NCI-H69 (cell line): ENCODE measurements around the gene C3orf85.
A peak's percentile ranks its signal among the peaks of the same experiment; 100 is the strongest.

Experiments
- DNase-seq: peaks from one replicate; lab custom pipeline; 2025; lab: John Stamatoyannopoulos, UW

The C3orf85 gene

GRCh38 chr3:109152320-109152719, 15.8 kb downstream of the C3orf85 start:
- DNase-seq, result no peak

- DNase-seq, result no peak
Observed at GRCh38 chr3:109154979-109155378, 18.5 kb downstream of the C3orf85 start.

DNA sequence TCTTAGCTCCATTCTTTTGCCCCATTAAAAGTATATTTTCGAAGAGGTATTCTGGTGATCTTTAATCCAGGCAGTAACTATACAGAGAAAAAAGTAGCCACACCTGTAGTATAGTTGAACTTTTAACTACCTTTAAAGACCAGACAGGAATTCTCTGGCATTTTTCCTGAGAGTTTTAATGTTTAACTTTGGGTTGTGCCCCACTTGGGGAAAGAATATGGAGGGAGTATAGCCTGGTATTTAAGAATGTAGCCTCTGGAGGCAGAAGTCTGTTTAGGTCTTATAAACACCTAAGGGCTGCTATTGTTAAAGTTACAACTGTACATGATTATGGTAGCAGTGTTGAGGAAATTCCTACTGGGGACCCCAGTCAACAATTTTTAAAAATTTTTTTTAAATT, 19.3 kb downstream of the C3orf85 start:
- DNase-seq, result no peak

DNA sequence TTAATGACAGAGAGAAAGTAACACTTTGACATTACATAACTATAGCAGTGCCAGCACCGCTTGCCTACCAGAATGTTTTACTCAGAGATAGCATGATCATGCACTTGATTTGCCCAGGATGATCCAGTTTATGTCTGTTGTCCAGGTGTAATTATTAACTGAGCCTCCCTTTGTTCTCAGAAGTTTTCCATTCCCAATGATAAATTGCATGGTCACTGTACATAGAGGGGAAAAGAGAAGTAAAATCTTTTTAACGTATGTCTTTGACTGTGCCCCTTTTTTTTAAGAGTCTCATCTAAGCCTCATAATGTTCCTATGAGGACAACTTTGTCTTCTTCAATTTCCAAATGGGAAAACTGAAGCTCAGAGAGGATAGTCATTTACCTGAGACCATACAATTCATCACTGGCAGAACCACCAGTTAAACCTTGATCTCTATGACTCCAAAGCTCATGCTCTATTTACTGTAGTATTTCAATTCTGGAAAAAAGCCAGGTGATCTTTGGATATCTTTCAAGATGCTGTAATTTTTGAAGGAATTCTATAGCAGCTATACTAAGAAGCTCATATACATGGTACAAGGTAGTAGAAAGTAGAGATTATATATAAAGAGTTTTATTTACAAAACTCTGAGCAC, 25.1 kb downstream of the C3orf85 start:
- DNase-seq, result no peak

DNA sequence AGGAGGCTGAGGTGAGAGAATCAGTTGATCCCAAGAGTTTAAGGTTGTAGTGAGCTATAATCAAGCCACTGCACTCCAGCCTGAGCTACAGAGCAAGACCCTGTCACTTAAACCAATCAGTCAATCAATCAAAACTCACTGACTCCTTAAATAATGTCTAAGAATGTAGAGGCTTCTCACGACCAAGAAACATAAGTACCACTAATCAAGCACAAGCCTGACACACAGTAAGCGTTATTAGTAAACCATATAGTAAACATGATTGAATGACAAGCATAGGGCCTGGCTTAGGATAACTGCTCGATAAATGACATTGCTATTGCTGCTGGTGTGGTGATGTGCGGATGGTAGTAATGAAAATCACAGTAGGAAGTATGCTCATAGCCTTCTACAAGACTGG, 29.4 kb downstream of the C3orf85 start:
- no peak for DNase-seq

DNA sequence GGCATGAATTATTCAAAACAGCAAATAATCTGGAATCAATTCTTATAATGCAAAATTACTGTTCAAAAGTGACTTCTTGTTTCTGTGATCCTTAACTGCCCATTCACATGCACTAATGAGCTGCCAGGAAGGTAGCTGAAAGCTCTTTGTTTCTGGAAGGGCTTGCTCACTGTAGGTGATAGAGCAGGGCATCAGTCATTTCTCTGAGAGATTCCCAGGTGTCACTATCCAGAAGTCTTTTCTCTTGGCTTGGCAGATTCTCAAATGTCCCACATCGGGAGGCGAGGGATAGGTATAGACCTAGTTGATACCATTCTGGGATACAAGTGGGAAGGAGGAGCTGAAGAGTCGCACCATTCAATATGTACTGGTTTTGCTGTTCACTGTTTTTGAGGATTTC, 35.0 kb downstream of the C3orf85 start:
- no peak for DNase-seq

DNA sequence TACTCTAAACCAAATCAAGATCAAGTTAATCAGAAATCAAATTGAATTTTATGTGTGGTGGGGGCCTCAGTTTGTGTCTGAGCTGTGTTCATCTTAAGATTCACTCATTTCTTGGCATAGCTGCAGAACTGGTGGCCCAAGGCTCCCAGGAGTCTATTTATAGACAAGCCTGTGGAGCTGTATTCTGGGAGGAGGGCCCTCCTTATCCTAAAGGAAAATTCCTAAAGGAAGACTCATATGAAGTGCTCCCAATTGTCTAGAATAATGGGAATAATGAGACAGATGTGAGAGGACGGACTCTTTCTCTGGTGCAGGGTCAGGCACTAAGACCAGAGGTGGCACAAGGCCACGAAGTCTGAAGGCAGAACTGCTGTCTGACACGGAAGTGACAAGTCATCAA, 38.9 kb downstream of the C3orf85 start:
- no peak for DNase-seq

DNA sequence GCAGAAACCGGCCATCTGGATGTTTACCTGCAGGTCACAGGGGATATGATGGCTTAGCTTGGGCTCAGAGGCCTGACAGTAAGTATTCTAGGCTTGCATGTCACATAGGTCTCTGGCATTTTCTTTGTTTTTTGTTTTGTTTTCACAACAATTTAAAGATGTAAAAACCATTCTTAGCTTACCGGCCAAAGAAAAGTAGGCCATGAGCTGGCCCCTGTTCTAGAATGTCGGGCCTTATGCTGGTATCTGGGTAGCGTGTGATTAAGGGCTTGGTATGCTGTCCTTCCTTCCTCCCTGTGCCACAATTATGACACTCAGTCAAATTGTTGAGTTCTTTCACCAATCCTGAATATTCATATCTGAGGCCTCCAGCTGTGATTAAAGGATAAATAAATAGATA, 40.2 kb downstream of the C3orf85 start:
- DNase-seq, result no peak

GRCh38 chr3:109177908-109178307, 41.4 kb downstream of the C3orf85 start:
- peak; percentile 2 for DNase-seq

- peak; percentile 76 for DNase-seq
Observed at GRCh38 chr3:109178708-109179107, 42.2 kb downstream of the C3orf85 start.

- DNase-seq, result no peak
Observed at GRCh38 chr3:109184726-109185125, 48.2 kb downstream of the C3orf85 start.

- peak; percentile 58 for DNase-seq
Observed at GRCh38 chr3:109187390-109187789, 50.9 kb downstream of the C3orf85 start.

DNA sequence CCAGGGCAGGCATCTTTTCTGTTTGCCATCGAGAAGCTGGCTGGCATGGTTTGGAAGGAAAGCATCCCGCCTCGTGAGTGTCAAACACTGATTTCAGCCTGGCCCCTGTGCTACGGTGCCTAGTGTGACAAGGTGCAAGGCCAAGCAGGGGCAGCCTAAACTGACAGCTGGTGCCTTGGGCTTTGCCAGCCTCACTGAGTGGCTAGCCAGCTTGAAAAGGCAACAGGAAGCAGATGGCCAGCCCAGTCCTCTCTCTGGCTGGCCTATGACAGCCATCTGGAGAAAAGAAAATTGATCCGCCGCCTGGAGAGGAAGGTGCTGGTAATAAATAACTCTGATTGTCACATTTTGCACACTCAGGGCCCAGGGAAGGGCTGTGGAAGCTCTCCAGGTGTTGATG, 52.2 kb downstream of the C3orf85 start:
- peak; percentile 70 for DNase-seq

- DNase-seq, result no peak
Observed at GRCh38 chr3:109191421-109191820, 54.9 kb downstream of the C3orf85 start.

DNA sequence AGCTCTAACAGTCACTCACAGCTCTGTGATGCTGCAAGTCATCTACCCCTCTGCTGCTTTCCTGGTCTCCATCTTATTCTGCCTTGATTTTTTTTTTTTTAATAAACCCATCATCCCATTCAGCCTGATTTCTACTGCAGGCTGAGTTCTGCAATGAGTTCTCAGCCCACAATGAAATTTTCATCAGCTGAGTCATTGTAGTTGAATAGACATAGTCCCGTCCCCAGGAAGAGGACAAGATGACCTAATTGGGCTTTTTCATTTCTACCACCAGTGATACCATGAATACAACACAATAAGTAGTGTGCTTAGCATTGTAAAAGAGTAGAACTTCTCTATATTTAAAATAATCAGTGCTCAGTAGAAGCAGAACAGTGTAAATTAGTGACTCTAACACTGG, 59.3 kb downstream of the C3orf85 start:
- no peak for DNase-seq
